GM18498 (cell line): Measurements from ENCODE around the gene SLC1A4.
"Not testable (repeated sequence)": the region's sequence is repeated elsewhere in the genome, so short reads cannot be mapped to it uniquely, and the experiment has no call there.

Source experiments
- ATAC-seq: cut with Tn5 transposase; IDR thresholded peaks from one replicate; pipeline ENCODE4 v1.9.1; 2021; ENCODE audit warnings: mild to moderate bottlenecking, moderate library complexity; ENCODE audit not compliant: unreplicated experiment

Gene SLC1A4

DNA sequence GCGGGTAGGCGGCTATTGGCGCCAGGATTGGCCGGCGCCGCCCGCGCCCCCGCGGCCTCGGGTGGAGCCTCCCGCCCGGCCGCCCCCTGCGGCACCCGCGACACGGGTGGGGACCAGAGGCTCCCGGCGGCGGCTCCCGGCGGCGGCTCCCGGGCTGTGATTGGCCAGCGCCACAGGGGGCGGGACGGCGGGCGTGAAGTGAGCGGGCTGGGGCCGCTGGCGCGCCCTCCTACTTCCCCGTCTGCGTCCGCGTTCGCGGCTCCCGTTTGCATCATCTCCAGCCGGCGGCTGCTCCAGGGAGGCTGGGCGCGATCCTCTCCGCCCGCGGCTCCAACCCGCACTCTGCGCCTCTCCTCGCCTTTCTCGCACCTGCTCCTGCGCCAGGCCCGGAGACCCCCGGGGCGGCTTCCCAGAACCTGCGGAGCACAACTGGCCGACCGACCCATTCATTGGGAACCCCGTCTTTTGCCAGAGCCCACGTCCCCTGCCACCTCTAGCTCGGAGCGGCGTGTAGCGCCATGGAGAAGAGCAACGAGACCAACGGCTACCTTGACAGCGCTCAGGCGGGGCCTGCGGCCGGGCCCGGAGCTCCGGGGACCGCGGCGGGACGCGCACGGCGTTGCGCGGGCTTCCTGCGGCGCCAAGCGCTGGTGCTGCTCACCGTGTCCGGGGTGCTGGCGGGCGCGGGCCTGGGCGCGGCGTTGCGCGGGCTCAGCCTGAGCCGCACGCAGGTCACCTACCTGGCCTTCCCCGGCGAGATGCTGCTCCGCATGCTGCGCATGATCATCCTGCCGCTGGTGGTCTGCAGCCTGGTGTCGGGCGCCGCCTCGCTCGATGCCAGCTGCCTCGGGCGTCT lies at the start of gene SLC1A4:
Gene SLC1A4 (plus strand): TSS at position 274 of the 856 bp plus-strand sequence. CDS start 245 bp downstream, at position 519.
- ATAC-seq = peak; percentile 79

DNA sequence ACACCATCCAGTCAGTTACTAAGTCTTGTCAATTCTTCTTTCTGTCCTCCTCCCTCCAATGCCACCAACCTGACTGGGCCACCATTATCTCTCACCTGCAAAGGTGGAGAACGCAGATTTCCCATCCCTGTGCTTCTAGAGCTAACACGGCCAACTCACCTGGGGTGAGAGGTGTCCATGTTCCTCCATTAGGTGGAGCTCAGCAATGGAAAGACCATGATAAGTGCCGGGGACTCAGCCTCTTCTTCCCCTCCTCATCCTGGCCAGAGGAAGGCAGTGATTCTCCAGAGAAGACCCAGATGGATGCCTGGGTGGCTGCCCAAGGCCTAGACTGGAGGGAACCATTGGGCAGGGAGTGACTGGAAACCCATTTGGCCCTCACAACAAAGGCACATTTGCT lies 48.1 kb upstream of the SLC1A4 start:
- ATAC-seq = no peak

DNA sequence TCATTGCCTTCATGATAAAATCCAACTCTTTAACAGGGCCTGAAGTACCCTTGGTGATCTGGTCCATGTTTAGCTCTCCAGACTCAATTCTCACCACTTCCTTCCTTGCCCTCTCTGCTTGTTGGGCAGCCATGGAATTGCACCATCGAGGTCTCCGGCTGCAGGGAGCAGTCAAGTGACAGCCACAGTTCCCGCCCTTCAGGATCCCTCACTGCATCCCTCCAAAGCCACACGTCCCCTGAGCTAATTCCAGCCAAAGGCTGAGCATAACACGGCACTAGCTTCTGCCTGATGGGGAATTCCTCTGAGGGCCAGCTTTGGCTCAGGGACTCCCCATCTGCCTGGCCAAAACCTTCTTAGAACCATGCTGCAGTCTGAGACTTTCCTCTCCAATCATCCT lies 47.4 kb upstream of the SLC1A4 start:
- no peak for ATAC-seq

DNA sequence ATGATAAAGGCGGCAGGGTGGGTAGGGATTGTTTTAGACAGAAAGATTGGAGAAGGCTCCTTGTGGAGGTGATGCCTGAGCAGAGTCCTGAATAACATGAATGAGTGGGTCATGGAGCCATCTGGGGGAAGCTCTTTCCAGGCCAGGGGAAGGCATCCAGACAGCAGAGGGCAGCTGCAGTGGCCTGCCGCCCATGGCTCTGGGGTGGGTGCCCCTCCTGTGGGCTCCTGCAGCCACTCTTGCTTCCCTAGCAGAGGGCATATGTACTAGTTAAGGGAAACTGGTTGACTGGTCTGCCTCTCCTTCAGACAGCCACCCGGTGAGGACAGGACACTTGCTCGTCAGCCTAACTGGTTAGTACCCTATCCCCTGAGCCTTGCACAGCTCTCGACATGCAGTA lies 46.5 kb upstream of the SLC1A4 start:
- ATAC-seq = no peak

DNA sequence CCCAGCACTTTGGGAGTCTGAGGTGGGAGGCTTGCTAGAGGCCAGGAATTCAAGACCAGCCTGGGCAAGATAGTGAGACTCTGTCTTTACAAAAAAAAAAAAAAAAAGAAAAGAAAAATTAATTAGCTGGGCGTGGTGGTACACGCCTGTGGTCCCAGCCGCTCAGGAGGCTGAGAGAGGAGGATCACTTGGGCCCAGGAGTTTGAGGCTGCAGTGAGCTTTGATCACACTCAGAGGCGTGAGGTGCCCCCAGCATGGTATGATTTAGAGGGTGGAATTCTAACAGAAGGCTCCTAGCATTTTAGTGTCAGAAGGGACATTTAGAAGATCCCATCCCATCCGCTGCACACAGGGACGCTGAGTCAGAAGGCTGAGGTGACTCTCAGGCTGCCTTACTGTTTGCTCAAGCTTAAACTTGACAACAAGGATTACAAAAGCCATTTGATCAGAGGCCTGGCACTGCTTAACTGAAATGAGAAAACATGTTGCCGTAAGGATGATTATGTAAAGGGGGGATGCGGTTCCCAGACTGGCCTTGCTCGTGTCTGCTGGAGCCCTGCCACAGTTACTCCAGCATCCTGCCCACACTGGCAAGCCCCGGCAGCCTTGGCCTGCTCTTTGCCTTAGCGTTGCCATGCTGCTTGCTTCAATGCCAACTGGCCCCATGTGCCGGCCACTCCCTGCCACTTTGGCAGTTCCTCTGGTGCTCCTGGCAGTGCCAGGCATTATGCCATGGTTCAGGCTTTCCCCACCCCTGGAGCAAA lies 45.6 kb upstream of the SLC1A4 start:
- no peak for ATAC-seq

DNA sequence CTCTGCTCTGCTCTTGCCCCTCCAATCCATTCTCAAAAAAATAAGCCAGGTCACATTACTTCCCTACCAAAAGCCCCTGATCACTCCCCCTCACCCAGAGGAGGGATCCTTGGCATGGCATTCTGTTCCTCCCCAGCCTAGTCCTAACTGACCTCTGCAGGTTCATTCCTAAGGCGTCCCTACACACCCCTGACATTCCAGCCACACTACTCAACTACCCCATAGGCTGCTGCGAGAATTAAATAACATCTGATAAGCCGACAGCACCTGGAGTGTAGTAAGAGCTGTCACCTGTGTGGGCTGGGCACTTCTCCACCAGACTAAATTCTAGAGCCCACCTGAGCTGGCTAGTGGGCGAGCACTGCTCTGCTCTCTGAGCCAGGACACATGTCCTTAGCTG lies 44.7 kb upstream of the SLC1A4 start:
- no peak for ATAC-seq

DNA sequence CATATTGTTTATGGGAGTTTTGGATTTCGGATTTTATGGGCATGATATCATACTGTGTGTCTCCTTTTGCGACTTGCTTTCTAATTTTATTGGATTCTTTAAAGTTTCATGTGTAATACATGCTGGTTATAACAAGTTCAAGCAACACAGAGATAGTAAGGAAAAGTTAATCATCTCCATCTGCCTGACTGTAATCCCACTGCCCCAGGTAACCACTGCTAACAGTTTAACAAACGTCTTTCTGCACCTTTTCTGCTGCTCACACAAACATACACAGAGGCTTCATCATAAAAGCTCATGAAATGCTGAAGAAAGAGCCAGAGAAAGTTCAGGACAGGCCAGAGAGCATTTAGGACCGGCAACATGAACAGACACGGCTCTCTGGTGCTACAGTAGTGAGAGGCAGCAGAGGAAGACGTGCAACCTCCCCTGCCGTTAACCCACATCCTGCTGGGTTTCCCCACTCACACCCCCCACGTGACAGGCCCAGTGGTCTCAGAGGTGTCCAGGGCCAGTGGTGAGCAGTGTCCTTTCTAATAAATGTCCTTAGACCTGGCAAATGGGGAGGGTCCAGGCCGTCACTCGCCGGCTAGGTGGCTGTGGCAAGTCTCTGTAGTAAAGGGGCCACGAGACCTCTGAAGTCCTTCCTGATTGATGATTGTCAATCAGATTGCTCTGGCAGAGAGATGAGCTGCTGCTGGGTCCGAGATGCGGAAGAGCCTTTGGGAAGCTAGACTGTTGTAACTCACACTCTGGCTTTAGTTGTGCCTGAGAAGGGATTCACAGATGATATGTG lies 43.0 kb upstream of the SLC1A4 start:
- ATAC-seq = peak; percentile 93

DNA sequence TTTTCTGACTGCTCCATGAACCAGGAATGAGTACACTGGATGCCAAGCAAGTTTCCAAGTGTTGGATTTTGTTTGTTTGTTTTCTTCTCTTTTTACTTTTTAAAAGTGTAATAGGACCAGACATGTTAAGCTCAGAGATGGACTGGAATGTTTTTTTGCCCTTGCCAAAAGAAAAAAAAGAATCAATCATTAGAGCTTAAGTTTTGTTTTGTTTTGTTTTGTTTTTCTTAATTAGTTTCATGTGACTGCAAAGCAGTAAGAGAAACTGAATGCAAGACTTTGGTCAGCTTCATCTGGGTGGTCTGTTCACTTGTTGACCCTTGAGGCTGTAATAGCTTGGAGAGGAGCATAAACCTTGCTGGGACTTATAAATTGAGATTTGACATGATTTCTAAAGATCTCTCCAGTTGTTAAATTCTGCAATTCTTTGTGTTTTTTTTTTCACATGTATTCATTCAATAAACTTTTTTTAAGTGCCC lies 42.4 kb upstream of the SLC1A4 start:
- ATAC-seq = no peak

DNA sequence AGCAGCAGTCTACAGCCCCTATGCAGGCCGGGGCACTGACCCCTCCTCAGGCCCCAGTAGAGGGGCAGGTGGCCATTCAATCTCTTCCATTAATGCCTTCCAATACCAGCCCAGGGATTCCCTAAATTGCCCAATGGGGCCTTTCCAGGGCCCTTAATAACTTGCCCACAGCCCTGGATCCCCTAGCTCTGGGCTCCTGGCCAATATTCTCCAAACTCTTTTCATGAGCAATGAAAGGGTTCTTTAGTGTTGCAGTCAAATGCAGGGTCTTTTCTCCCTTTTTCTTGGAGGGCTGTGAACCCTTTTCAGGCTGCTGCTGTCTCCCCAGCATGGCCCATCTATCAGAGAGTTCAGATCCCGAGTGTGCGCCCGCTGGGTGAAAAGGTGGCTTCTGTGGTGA lies 41.3 kb upstream of the SLC1A4 start:
- ATAC-seq = no peak

DNA sequence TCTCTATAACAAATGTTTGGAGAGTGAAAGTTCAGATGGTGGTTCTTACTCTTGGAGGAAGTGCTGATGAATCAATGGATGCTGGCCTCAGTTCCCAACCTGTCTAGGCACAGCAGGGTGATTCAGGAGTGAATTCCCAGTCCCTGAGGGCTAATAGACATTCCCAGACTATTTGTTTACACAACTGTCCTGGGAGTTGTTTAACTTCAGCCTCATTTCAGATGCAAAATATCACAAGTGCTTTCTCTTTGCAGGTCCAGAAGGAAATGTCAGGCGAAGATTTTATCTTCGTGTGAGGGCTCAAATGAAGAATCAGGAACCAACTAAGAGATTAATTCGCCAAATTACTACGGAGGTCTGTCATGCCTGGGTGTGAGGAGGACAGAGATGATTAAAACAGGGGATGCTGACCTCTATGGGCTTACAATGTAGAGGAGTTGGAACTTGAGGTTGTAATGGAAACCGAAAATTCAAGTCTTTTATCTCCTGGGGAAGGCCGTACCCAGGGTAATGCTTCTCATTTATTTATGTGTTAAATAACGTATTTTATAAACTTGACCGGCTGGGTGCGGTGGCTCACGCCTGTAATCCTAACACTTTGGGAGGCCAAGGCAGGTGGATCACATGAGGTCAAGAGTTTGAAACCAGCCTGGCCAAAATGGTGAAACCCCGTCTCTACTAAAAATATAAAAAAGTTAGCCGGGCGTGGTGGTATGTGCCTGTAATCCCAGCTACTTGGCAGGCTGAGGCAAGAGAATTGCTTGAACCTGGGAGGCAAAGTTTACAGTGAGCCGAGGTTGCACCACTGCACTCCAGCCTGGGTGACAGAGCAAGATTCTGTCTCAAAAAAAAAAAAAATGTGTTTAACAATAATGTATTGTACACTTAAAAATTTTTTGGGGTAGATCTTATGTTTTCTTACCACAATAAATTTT lies 38.7 kb upstream of the SLC1A4 start:
- no peak for ATAC-seq

DNA sequence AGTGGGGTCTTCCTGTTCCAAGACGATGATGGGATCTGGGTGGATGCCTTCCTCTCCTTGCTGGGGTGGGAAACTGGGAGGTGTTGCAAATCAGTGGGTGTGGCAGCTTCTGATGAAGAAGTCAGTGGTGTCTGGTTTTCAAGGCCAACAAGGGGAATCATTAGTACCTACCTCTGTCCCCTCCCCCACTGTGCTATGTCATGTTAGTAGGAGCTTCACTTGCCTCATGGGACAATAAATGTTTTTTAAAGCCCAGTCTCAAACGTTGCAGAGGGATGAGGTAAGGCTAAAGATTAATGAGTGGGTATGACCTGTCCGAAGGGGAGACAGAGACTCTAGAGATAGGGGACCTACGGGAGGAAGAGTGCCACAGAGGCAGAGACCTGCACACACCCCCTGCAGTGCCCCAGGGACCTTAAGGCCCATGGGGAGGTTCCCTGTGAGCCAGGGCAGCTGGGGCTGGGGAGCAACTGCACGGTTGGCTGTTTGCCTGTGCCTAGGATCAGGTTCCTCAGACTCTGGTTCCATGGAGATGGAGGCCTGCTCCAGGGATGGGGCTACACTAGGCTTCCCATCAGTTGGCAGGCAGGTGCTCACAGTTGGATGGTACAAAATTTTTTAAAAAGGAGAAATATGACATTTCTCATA lies 37.8 kb upstream of the SLC1A4 start:
- no peak for ATAC-seq

DNA sequence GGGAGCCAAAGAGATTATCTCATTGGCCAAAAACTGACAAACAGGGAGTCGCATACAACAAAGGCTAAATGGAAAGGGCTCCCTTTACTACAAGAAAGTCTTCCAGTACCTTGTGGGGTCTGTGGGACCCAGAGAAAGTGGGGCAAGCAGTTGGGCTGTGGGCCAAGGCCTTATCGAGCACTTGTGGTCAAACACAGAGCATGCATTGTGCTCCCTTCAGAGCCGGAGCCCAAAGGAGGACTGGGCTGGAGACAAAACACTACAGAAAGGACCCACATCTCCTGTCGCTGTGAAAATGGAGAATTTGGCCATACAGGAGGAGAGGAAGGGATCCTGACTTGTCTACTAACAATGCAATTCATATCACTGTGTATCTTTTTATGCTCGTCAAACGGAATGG lies 37.1 kb upstream of the SLC1A4 start:
- no peak for ATAC-seq

DNA sequence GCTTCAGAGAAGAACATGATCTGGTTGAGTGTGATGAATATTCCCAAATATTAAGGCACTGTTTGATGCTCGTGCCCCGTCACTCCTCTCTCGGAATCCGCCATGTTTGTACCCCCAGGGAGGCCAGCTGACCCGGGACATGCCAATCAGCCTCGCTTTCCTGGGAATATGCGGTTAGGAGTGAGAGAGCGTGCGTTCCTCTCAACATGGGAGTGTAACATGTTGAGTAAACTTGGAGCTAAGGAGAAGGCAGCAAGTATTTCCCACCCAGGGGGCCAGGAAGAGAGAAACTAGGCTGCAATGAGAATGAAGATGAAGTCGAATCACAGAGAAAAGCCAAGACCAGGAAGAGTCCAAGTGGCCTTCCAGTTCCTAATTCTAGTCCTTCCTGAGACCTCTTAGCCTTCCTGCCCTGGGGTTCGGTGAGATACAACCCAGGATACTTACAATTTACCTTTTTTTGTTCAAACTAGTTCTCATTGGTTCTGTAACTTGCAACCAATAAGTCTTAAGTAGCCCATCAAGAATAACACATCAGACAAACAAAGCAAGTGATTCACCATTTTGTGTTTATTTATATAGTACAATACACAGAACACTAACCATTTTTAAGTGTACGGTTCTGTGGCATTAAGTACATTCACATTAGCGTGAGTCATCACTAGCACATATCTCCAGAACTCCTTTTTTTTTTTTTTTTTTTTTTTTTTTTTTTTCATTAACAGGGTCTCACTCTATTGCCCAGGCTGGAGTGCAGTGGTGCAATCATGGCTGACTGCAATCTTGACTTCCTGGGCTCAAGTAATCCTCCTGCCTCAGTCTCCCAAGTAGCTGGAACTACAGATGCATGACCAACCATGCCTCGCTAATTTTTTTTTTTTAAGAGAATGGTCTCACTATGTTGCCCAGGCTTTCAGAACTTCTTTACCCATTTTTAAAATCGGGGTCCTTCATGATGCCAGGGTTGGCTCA lies 36.4 kb upstream of the SLC1A4 start:
- no peak for ATAC-seq

DNA sequence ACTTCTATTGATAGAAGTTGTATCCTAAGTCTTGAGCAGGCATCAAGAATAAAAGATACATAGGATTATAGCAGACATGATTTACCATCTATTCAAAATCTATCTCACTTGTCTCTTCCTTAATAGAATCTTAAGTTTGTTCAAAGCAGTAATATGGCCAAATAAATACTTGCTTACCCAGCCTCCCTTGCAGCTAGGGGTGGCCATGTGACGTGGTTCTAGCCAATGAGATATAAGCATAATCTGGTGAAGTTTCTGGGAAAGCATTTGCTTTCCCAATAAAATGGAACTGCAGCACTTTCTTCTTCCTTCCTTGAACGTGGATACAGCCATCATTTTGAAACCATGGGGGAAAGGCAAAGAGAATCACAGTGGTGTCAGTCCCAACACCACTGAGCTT lies 33.7 kb upstream of the SLC1A4 start:
- no peak for ATAC-seq

DNA sequence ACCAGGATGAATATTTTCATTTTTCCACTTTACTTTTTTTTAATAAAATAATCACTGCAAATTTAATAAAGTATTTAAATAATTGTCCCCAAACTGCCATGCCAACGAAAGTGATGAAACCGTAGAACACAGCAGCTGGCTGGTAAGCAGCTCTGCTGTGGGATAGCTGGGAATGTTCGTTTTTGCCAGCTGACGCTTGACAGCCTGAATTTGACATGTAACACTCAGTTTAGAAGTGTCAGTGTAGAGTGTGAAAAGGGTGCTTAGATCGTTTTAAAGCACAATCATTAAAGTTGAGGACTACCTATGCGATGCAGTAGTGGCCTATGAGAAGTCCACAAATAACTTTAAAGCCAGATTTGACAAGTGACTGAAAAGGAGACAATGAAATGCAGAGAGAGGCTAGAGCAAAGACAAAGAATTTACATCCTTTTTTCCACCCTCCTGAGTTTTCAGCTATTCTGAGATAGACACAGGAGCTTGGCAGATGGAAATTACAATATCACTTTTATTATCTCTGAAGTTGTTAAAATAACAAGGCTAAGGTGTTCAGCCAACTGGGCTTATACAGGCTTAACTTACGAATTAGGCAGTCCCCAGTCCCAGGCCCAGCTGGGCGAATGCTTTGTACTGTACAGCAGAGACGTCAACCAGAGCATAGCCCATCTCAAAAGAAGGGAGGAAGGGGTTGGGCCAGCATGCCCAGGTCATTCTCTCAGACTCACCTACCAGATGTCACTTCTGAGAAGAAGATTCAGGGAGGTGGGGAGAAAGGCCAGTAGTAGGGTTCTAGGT lies 31.9 kb upstream of the SLC1A4 start:
- no peak for ATAC-seq

DNA sequence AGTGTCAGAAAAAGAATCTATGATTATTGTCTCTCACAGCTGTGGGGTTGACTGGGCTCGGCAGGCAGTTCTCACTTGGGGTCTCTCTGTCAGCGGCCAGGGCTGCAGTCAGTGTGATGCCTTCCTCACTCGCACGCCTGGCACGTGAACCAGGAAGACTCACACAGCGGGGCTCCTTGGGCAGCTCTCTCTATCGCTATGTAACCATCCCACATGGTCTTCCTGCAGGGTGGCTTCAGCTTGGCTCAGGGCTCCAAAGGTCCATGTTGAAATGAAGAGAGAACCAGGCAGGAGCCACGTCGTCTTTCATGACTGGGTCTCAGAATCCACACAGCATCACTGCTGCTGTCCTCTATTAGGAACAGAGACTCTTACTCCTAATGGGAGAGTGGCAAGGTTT lies 30.6 kb upstream of the SLC1A4 start:
- ATAC-seq = no peak

DNA sequence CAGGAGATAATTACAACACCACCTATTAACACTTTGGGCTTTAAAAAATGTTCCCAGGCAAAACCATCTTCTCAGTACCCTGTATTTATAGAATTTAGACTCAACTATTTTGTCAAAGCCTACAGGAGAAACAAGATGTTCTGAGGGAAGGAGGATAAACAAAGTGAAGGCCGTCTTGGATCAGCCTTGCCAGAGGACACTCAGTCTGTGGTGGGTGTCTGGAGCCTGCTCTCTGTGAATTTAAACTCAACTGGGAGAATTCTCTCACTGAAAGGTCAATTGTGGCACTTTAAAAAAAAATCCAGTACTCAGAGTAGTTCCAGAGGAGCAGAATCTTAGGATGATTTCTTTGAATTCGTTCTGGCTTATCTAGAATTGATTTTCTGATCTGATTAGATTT lies 28.4 kb upstream of the SLC1A4 start:
- no peak for ATAC-seq

DNA sequence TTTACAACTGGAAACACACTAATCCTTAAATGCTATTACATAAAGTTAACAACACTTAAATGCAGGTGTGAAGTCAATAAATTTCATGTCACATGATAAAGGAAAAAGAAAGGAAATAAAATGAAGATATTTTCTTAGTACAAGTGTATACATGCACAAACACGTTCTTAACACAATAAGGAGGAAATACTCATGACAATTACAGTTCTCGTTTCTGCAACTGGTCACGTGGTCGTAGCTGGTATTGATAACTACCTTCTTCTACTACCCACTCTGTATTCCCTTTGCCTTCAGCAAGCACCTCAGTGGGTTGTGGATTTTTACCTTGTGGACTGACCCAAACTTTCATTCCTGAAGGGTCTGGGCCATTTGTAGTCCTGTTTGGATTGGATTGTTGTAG lies 26.1 kb upstream of the SLC1A4 start:
- ATAC-seq = not testable (repeated sequence)
